ENCODE data around the gene ITGAV.

Gene ITGAV

DNA sequence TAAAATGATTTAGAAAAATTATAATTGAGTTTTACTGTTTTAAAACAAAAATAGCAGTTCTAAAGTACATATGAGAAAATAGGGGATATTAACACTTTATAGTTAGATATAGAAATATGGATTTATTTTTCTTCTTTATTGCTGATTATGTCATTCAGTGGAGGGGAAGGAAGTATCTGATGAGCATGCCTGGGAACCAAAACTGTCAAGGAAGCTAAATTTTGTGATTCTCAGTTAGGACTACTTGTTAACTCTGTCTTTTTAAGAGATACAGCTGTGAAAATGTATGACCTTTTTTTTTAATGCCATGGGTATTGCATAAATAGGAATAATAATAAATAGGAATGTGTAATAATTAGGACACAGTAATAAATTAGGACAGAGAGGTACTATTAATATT is 44.8 kb downstream of the ITGAV start:
- no peak for DNase-seq (ENCODE audit: low spot score)
- TF ChIP-seq, protein P1, sequence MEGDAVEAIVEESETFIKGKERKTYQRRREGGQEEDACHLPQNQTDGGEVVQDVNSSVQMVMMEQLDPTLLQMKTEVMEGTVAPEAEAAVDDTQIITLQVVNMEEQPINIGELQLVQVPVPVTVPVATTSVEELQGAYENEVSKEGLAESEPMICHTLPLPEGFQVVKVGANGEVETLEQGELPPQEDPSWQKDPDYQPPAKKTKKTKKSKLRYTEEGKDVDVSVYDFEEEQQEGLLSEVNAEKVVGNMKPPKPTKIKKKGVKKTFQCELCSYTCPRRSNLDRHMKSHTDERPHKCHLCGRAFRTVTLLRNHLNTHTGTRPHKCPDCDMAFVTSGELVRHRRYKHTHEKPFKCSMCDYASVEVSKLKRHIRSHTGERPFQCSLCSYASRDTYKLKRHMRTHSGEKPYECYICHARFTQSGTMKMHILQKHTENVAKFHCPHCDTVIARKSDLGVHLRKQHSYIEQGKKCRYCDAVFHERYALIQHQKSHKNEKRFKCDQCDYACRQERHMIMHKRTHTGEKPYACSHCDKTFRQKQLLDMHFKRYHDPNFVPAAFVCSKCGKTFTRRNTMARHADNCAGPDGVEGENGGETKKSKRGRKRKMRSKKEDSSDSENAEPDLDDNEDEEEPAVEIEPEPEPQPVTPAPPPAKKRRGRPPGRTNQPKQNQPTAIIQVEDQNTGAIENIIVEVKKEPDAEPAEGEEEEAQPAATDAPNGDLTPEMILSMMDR (IDR thresholded peaks at IDR 0.05; ENCODE audit: borderline replicate concordance, control extremely low read depth, extremely low read depth, insufficient read depth, missing control alignments): no peak
- in situ Hi-C loops (cut with MboI; ENCODE audit: low sequenced_read_pairs, unreplicated experiment): no loop called here

DNA sequence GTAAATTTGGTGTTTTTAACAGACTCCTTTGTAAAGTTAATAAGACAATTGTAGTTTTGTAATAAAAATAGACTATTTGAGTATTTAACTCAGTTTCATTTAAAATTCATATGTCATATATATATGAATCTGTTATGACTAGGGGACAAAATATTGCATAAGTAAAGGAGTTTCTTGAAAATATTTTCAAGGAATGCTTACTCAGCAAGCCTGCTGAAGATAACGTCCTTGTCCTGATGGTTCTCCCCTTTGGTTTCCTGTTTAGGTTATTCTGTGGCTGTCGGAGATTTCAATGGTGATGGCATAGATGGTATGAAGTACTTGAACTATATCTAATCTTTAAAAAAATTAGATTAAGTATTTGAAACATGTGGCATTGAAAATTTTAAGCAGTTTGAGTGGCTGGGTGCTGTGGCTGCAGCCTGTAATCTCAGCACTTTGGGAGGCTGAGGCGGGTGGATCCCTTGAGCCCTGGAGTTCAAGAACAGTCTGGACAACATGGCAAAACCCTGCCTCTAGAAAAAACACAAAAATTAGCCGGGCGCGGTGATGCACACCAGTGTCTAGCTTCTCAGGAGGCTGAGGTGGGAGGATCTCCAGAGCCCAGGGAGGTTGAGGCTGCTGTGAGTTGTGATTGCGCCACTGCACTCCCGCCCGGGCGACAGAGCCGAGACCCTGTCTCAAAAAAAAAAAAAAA is 47.1 kb downstream of the ITGAV start:
- TF ChIP-seq, protein P1 (IDR thresholded peaks at IDR 0.05; ENCODE audit: borderline replicate concordance, control extremely low read depth, extremely low read depth, insufficient read depth, missing control alignments): no peak
- in situ Hi-C loops (cut with MboI; ENCODE audit: low sequenced_read_pairs, unreplicated experiment): no loop called here
- no peak for DNase-seq (ENCODE audit: low spot score)

DNA sequence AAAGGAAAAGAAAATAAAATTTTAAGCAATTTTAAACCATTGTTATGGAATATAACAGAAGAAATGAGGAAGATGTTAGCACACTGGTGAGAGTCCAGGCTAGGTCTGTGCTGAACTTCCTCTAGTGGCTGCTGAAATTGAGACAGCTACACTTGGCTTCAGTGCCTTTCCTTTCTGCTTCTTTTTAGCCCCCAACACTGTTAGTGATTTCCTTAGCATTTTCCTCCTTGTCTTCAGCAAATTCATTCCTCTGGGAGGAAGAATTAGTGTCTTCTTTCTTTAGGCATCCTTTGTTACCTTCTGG is 47.6 kb downstream of the ITGAV start:
- DNase-seq (ENCODE audit: low spot score): no peak
- in situ Hi-C loops (cut with MboI; ENCODE audit: low sequenced_read_pairs, unreplicated experiment): no loop called here
- TF ChIP-seq, protein P1 (IDR thresholded peaks at IDR 0.05; ENCODE audit: borderline replicate concordance, control extremely low read depth, extremely low read depth, insufficient read depth, missing control alignments): no peak

DNA sequence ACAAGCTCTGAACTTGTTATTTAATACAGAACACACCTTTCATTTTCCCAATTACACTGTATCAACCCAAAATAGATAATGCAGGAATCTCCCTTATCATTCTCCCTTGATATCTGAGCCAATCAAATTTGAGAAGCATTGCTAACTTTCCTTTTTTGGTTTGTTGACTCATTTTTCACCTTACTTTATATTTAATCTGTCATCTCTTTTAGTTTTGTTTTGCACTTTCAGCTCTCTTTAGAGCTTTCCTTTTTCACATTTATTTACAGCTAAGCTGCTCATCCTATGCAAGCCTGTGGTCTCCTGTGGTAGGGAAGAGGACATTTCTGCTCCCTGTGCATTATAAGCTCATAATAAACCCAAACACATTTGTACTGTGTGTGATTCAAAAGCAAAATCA is 50.1 kb downstream of the ITGAV start:
- peak; percentile 27 for DNase-seq (ENCODE audit: low spot score)
- TF ChIP-seq, protein P1 (IDR thresholded peaks at IDR 0.05; ENCODE audit: borderline replicate concordance, control extremely low read depth, extremely low read depth, insufficient read depth, missing control alignments): no peak
- in situ Hi-C loops (cut with MboI; ENCODE audit: low sequenced_read_pairs, unreplicated experiment): loop anchor here (10.0 kb wide), 1 partner anchor 135 kb away; no protein-coding TSS in a partner anchor

DNA sequence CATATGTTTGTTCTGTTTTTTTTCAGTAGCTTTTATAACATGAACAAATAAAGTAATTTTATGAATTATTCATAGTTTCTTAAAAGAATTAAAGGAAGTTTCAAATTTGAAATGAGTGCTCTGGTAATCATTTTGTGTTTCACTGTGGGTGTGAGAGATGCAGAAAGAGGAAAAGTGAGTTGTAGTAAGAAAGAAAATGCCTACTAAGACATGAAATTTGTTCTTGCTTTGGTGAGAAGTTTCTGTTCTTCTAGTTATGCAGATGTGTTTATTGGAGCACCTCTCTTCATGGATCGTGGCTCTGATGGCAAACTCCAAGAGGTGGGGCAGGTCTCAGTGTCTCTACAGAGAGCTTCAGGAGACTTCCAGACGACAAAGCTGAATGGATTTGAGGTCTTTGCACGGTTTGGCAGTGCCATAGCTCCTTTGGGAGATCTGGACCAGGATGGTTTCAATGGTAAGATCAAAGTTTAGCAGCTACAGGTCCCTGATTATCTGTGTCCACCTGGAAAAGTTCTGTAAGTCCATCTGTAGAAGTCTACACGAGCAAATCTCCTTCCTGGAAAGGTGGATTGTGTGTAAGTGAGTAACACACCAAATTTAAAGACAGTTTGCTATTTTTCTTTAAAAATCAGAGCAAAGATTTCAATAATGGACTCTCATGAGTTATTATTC is 51.4 kb downstream of the ITGAV start:
- in situ Hi-C loops (cut with MboI; ENCODE audit: low sequenced_read_pairs, unreplicated experiment): loop anchor here (10.0 kb wide), 1 partner anchor 136 kb away; no protein-coding TSS in a partner anchor
- TF ChIP-seq, protein P1 (IDR thresholded peaks at IDR 0.05; ENCODE audit: borderline replicate concordance, control extremely low read depth, extremely low read depth, insufficient read depth, missing control alignments): no peak
- no peak for DNase-seq (ENCODE audit: low spot score)

DNA sequence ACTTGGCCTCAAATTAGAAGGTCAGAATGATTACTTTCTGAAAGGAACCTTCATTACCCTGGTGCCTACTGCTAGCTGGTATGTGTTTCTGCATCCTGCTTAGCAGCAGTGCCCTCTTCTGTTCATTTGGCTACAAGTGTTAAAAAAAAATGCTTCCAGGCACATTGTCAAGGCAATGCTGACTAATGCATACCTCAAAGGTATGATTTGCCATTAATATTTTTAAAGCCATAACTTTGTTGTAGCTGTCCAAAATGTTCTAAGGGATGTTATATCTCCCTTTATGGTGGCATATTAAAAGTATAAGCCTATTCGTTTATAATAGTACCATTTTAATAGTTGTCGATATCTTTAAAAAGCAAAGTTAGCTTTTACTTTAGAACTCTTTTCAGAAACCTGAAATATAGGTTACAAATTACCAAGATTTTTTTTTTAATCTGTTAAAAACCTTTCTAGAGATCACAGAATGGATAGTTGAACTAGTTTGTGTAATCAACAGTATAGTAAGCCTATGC is 52.0 kb downstream of the ITGAV start:
- in situ Hi-C loops (cut with MboI; ENCODE audit: low sequenced_read_pairs, unreplicated experiment): loop anchor here (10.0 kb wide), 1 partner anchor 137 kb away; no protein-coding TSS in a partner anchor

More for the DNA sequence above, 52.0 kb downstream of the ITGAV start:
- peak; percentile 49 for DNase-seq (ENCODE audit: low spot score)
- TF ChIP-seq, protein P1 (IDR thresholded peaks at IDR 0.05; ENCODE audit: borderline replicate concordance, control extremely low read depth, extremely low read depth, insufficient read depth, missing control alignments): peak; percentile 66
